Measurements from ENCODE around the gene TTLL10.

The TTLL10 gene

GRCh38 chr1:1199961-1200875 lies 26.5 kb downstream of the TTLL10 start:
- Mint-ChIP-seq H3K27me3 (no peaks in the 10 kb centered on the region), H3K4me3 (peak overlapping the region; percentile 45 to 60), H3K27ac (peak overlapping the region; percentile 76 to 86), H3K4me1 (ENCODE audit: low read depth in 2 of 2) (peaks cover 2 to 5% of the 10 kb centered on the region in 2 donors), H3K36me3 (ENCODE audit: insufficient read depth) (peaks cover 16% of the 10 kb centered on the region), H3K9me3 (no peaks in the 10 kb centered on the region)
- DNase-seq (no peak), ATAC-seq (replicated peaks) (no peak)

DNA sequence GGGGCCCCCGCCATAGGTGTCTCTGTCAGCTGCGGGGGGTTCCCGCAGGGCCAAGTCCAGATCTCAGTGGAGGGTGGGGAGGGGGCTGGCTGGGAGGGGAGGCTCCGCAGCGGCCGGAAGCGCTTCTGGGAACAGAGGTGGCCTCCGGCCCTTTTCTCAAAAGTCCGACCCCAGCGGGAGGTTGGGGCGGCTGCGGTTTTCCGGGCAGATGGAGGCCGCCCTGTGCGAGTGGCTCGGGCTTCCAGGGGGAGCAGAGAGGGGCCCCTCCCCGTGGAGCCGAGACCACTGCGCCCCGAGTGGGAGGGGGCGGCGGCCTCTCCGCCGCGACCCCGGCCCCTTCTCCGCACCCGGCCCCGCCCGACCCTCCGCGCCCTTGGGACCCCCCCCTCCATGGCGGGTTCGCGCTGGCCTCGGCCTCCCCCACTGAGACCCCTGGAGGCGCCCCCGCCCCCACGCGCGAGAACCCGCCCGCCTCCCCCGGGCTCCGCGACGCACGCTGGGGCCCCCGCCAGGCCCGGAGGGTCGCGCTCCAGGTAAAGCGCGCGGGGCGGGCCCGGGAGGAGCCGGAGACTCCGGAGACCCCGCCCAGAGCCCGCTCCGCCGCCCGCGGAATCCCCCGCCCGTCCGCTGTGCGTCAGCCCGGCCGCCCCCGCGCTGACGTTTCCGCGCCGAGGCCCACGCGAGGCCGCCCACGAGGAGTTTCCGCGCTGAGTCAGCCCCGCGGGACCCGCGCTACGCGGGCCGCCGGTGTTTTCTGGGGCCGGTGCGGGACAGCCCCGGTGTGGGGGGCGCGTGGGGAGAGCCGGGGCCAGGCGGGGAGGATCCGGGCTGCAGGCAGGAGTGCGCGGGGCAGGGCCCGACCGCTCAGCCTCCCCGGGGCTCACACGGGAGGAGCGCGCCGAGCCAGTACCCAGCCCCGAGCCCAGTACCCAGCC lies 27.5 kb downstream of the TTLL10 start:
- Mint-ChIP-seq H3K4me3 (peak overlapping the region; percentile 45 to 60), H3K36me3 (ENCODE audit: insufficient read depth) (peaks cover 13% of the 10 kb centered on the region), H3K4me1 (ENCODE audit: low read depth in 2 of 2) (peaks cover 5 to 6% of the 10 kb centered on the region in 2 donors), H3K27me3 (no peaks in the 10 kb centered on the region), H3K27ac (peak overlapping the region; percentile 76 to 86), H3K9me3 (no peaks in the 10 kb centered on the region)
- DNase-seq: peak; percentile 79 to 87 (median 83)
- ATAC-seq (replicated peaks): peak; percentile 84

DNA sequence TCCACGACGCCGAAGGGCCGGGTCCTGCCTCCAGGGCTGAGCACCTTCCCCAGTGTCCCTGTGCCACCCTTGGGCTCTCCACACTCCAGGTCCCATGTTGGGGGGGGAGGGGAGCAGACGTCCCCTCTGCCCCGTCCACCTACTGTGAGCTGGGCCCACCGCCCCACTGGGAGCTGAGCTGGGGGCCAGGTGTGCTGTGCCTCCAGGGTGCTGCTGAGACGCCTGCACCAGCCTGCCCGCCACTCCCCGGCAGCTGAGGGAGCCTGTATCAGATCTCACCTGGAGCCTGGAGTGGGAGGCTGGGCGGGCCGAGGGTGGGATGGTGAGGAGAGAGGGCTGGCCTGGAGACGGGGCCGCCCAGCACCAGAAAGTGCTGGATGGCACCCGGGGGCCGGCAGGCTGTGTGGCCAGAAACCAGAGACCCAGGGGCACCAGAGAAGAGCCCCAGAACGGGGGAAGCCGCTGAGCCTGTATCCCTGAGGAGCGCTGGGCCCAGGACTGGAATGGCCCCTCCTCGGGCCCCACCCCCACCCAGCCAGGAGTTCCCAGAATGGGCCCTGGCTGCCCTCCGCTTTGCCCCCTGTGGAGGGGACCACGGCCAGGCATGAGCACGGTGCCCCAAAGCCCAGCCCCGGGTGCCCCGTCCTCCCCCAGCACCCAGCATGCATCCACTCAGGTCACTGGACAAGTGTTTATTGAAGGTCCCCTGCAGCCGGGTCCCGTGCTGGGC lies 29.3 kb downstream of the TTLL10 start:
- no peak for ATAC-seq (replicated peaks)
- H3K27me3 Mint-ChIP-seq: no peaks in the 10 kb centered on the region
- no peak overlapping the region for H3K27ac Mint-ChIP-seq
- H3K36me3 Mint-ChIP-seq (ENCODE audit: insufficient read depth): peaks cover 12% of the 10 kb centered on the region
- no peak overlapping the region for H3K4me3 Mint-ChIP-seq
- peaks cover 8 to 9% of the 10 kb centered on the region in 2 donors for H3K4me1 Mint-ChIP-seq (ENCODE audit: low read depth in 2 of 2)
- no peak for DNase-seq
- H3K9me3 Mint-ChIP-seq: no peaks in the 10 kb centered on the region

- no peak for DNase-seq
- H3K36me3 Mint-ChIP-seq (ENCODE audit: insufficient read depth): peaks cover 16% of the 10 kb centered on the region
- H3K27ac Mint-ChIP-seq: no peak overlapping the region
- peaks cover 13 to 14% of the 10 kb centered on the region in 2 donors for H3K4me1 Mint-ChIP-seq (ENCODE audit: low read depth in 2 of 2)
- no peak for ATAC-seq (replicated peaks)
- no peaks in the 10 kb centered on the region for H3K9me3 Mint-ChIP-seq
- no peak overlapping the region for H3K4me3 Mint-ChIP-seq
- no peaks in the 10 kb centered on the region for H3K27me3 Mint-ChIP-seq
Observed at GRCh38 chr1:1203561-1204424, 30.1 kb downstream of the TTLL10 start.

DNA sequence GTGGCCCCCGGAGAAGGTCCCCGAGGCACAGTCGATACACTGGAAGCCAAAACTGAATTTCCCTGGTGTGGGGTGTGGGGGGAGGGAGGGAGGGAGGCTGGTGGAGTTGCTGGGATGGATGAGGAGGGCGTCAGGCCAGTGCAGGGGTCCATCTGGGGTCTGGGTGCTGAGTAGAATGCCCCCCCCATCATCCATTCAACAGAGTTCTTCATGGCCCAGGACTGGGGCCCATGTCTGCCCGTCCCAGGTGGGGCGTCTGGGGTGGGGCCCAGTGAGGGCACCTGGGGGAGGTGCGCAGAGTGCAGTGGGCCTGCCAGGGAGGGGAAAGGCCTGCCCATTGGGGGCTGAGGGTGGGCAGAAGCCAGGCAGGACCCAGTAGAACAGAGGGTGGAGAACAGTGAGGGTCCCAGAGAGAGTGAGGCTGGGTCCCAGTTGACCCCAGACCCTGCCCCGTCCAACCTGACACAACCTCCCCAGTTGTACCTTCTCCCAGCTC lies 30.8 kb downstream of the TTLL10 start:
- Mint-ChIP-seq H3K4me1 (ENCODE audit: low read depth in 2 of 2) (peaks cover 17 to 18% of the 10 kb centered on the region in 2 donors), H3K4me3 (no peak overlapping the region), H3K27ac (no peak overlapping the region)

DNA sequence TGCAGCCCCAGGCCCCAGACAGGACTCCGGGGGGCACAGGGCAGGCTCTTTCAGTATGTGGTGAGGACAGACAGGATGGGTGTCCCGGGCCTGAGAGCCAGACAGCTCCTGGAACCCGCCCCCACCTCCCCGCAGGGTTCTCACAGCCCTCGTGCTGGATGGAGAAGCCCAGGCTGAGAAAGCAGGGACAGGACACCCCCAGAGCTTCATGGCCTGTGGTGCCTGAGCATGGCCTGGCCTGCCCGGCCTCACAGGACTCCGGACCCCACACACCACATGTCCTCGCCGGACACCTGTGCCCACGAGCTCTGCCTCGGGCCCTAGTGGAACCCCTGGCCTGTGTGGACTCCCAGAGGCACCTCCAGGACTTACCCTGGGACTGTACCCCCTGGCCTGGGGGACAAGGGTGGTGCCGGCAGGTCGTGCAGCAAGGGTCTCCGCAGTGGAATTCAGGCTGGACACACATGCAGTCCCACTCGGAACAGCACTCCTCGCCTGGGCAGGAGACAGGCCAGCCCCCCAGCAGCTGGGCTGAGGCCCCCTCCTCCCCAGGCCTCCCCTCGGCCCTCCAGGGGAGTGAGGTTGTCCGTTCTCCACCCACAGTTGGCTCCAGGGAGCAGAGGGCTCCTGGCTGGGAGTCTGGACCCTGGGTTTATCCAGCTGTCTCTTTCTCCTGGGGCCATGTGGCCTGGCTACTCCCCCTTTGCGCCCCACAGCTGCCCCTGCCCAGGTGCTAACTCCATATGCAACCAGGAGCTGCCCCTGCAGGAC lies 31.5 kb downstream of the TTLL10 start:
- H3K9me3 Mint-ChIP-seq: no peaks in the 10 kb centered on the region
- peak overlapping the region; percentile 37 to 70 for H3K4me3 Mint-ChIP-seq
- peaks cover 18% of the 10 kb centered on the region in 2 donors for H3K4me1 Mint-ChIP-seq (ENCODE audit: low read depth in 2 of 2)
- H3K27ac Mint-ChIP-seq: no peak overlapping the region
- DNase-seq (no peak), ATAC-seq (replicated peaks) (no peak)
- H3K36me3 Mint-ChIP-seq (ENCODE audit: insufficient read depth): peaks cover 18% of the 10 kb centered on the region
- no peaks in the 10 kb centered on the region for H3K27me3 Mint-ChIP-seq

More for the DNA sequence above, 30.8 kb downstream of the TTLL10 start:
- Mint-ChIP-seq H3K36me3 (ENCODE audit: insufficient read depth) (peaks cover 18% of the 10 kb centered on the region), H3K27me3 (no peaks in the 10 kb centered on the region), H3K9me3 (no peaks in the 10 kb centered on the region)
- no peak for DNase-seq
- no peak for ATAC-seq (replicated peaks)

- no peak overlapping the region for H3K27ac Mint-ChIP-seq
Observed at GRCh38 chr1:1205769-1206375, 32.2 kb downstream of the TTLL10 start.

DNA sequence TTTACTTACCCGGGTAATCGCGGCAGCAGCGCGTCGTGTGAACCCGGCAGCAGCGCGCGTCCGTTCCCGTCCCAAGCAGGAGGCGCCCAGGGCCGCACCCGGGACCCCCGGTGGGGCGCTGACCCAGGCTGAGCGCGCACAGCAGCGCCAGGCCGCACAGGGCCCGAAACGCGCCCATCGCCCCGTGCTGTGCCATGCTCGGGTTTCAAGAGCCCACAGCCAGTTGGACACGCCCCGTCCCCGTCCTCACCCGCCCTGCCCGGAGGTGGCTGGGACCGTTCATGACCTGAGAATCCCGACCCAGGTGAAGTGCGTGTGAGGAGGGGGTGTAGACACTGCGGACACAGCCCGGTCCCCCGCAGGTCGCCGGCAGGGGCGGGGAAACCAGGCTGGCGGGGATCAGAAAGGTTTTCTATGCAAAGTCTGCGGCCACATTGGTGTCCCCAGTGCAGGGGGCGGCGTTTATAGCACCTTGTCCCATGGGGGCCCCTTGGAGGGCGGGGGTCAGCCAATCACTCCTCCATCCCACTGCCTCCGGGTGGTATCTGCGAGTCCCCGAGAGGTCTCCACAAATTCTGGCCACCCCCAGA lies 32.8 kb downstream of the TTLL10 start, which contains the start of gene TNFRSF18:
TNFRSF18 (minus strand) TSS at position 217 of the 590 bp plus-strand sequence; CDS start at position 196, 21 bp downstream.
- no peak for DNase-seq
- peak within 1 kb of the TSS; percentile 67 to 86 for H3K4me3 Mint-ChIP-seq

More at GRCh38 chr1:1205769-1206375, 32.2 kb downstream of the TTLL10 start:
- ATAC-seq (replicated peaks) (no peak), DNase-seq (no peak)
- Mint-ChIP-seq H3K4me3 (peak overlapping the region; percentile 67 to 70), H3K27me3 (no peaks in the 10 kb centered on the region), H3K4me1 (ENCODE audit: low read depth in 2 of 2) (peaks cover 14 to 15% of the 10 kb centered on the region in 2 donors), H3K9me3 (no peaks in the 10 kb centered on the region), H3K36me3 (ENCODE audit: insufficient read depth) (peaks cover 18% of the 10 kb centered on the region)

DNA sequence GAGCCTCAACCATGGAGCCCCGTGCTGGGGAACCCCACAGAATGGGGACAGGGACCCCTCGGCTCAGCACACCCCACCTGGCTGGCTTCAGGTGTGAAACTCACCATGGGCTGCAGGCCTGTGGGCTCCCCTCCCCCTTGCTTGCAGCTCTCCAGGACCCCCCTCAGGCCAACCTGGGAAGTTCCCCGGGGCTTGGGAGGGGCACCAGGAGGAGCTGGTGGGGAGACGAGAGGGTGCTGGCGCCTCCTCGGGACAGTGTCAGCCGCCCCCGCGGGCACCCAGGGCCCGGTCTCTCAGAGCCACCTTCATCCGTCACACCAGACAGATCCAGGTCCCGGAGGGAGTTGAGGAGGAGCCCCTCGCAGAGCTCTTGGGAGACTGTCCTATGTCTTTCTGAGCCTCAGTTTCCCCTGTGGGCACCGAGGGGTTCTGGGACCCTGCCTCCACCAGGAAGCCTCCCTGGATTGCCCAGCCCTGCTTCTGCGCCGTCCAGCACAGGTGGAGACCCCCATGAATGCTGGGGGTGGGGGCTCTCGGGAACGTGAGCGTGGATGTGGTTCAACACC lies 33.4 kb downstream of the TTLL10 start:
- H3K27ac Mint-ChIP-seq: no peak overlapping the region
- peak overlapping the region; percentile 67 to 86 for H3K4me3 Mint-ChIP-seq
- DNase-seq (no peak), ATAC-seq (replicated peaks) (no peak)
- H3K4me1 Mint-ChIP-seq (ENCODE audit: low read depth in 2 of 2): peaks cover 14 to 21% of the 10 kb centered on the region in 2 donors
- H3K36me3 Mint-ChIP-seq (ENCODE audit: insufficient read depth): peaks cover 18% of the 10 kb centered on the region
- no peaks in the 10 kb centered on the region for H3K9me3 Mint-ChIP-seq
- no peaks in the 10 kb centered on the region for H3K27me3 Mint-ChIP-seq

More for the DNA sequence above, 32.8 kb downstream of the TTLL10 start, which contains the start of gene TNFRSF18:
- ATAC-seq (replicated peaks): no peak
- no peaks in the 10 kb centered on the region for H3K9me3 Mint-ChIP-seq
- peaks cover 14 to 21% of the 10 kb centered on the region in 2 donors for H3K4me1 Mint-ChIP-seq (ENCODE audit: low read depth in 2 of 2)
- peaks cover 18% of the 10 kb centered on the region for H3K36me3 Mint-ChIP-seq (ENCODE audit: insufficient read depth)
- H3K27me3 Mint-ChIP-seq: no peaks in the 10 kb centered on the region
- no peak within 1 kb of the TSS for H3K27ac Mint-ChIP-seq

DNA sequence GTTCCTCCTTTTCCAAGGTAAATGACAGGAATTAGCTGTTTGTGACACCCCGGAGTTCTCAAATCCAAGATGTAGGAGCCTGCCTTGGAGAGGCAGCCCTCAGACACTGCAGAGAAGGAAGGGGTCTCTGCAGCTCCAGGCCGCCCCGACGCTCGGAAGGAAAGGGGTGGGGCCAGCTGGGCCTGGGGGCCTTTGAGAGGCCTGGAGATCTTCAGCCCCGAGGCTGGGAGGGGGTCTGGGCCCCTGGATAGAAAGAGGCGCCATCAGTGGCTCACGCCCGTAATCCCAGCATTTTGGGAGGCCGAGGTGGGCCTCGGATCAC lies 33.9 kb downstream of the TTLL10 start:
- Mint-ChIP-seq H3K27ac (peak overlapping the region; percentile 90 to 96), H3K4me1 (ENCODE audit: low read depth in 2 of 2) (peaks cover 14 to 24% of the 10 kb centered on the region in 2 donors), H3K9me3 (no peaks in the 10 kb centered on the region), H3K4me3 (peak overlapping the region; percentile 82 to 86), H3K27me3 (no peaks in the 10 kb centered on the region), H3K36me3 (ENCODE audit: insufficient read depth) (peaks cover 18% of the 10 kb centered on the region)
- ATAC-seq (replicated peaks) (no peak), DNase-seq (no peak)

All from effector memory CD8-positive, alpha-beta T cell (primary cell).